K562 (cell line): ENCODE measurements around the gene NDUFAF5. TPM values are rescaled to one million over a fixed set of nuclear protein-coding genes. Genes with fewer than 3 reads are reported as not detected.

Experiments
- ATAC-seq: fragments of 200-7000 bp; cut with Tn5 transposase; 3 replicates; pipeline ENCODE4 v1.9.1; 2020; ENCODE audit warnings: moderate library complexity
- BruUV-seq: library from RNA; stranded (reverse); fragments of 400-500 nt; replicated peaks from 2 replicates; lab custom pipeline; 2021; lab: Mats Ljungman, UMichigan
- CTCF ChIA-PET: fragments of 300-600 bp; formaldehyde crosslinking; extraction: SDS; loops from one replicate; lab custom pipeline; 2021; ENCODE audit warnings: low intra/inter-chr PET ratio; lab: Yijun Ruan, JAX
- POLR2A ChIA-PET: fragments of 300-600, 350-650 bp; sonication (Branson Sonifier 250); formaldehyde crosslinking; extraction: SDS; loops from one replicate; lab custom pipeline; 2021; ENCODE audit warnings: antibody characterized with exemption, inconsistent platforms; lab: Yijun Ruan, JAX
- DNase-seq, 4 experiments: peaks; one replicate each; pipeline versions ENCODE4 v3.0.0 to v3.0.0-alpha.2; 2011 to 2018; ENCODE audit warnings: low spot score in 3 of 4, mixed read lengths in 3 of 4; ENCODE audit errors: extremely low read depth in 1 of 4
- FAIRE-seq: peaks from 2 replicates; lab custom pipeline; 2011; peaks lifted over from hg19 to GRCh38; lab: Jason Lieb, UNC
- H2AFZ ChIP-seq: 2 replicates; pipeline ENCODE4 v1.6.0; 2011; ENCODE audit warnings: low read depth, low read length, control low read depth, inconsistent platforms
- H3K27ac ChIP-seq: fragments of 200-600 bp; 3 replicates; pipeline ENCODE4 v1.8.0; 2011; ENCODE audit warnings: low read depth, mild to moderate bottlenecking, control low read depth, inconsistent platforms, low read length, moderate library complexity, mixed read lengths; ENCODE audit errors: extremely low read depth
- H3K27me3 ChIP-seq, 2 experiments: fragments of 300-600 bp in 1 of 2; 2 replicates in 1 of 2; 3 replicates in 1 of 2; pipeline versions ENCODE4 v1.6.0 to v1.8.0; 2011; ENCODE audit warnings: inconsistent platforms in 2 of 2, low read length in 2 of 2, mild to moderate bottlenecking in 1 of 2, mixed read lengths in 1 of 2, moderate library complexity in 1 of 2; ENCODE audit not compliant: control insufficient read depth in 2 of 2, insufficient read depth in 2 of 2
- H3K36me3 ChIP-seq: fragments of 300-600 bp; 3 replicates; pipeline ENCODE4 v1.8.0; 2011; ENCODE audit warnings: mild to moderate bottlenecking, low read length, inconsistent platforms; ENCODE audit not compliant: control insufficient read depth, insufficient read depth
- H3K4me1 ChIP-seq, 2 experiments: fragments of 200-600 bp in 1 of 2; replicated peaks in 1 of 2; 2 replicates in 1 of 2; 3 replicates in 1 of 2; pipeline versions ENCODE4 v1.5.1 to v1.8.0; 2011; ENCODE audit warnings: inconsistent platforms in 2 of 2, low read length in 2 of 2, mild to moderate bottlenecking in 1 of 2, mixed read lengths in 1 of 2, moderate library complexity in 1 of 2; ENCODE audit not compliant: control insufficient read depth in 2 of 2, insufficient read depth in 2 of 2
- H3K4me2 ChIP-seq: 2 replicates; pipeline ENCODE4 v1.6.1; 2011; ENCODE audit warnings: low read length, control low read depth, inconsistent platforms, mixed read lengths; ENCODE audit not compliant: insufficient read depth
- H3K4me3 ChIP-seq: fragments of 200-600 bp; sonication (generic), shearing (Covaris generic); 2 replicates; pipeline ENCODE4 v1.5.1; 2016; ENCODE audit warnings: control low read depth, inconsistent platforms
- H3K79me2 ChIP-seq: fragments of 200-600 bp; 3 replicates; pipeline ENCODE4 v1.8.0; 2011; ENCODE audit warnings: low read length, inconsistent platforms; ENCODE audit not compliant: control insufficient read depth, insufficient read depth
- H3K9ac ChIP-seq, 2 experiments: 2 replicates each; pipeline versions ENCODE4 v1.6.0 to v1.6.1; 2011; ENCODE audit warnings: low read depth in 2 of 2, low read length in 2 of 2, control low read depth in 1 of 2, inconsistent platforms in 1 of 2, mild to moderate bottlenecking in 1 of 2, mixed read lengths in 1 of 2; ENCODE audit not compliant: insufficient read depth in 1 of 2
- H3K9me1 ChIP-seq: one replicate; pipeline ENCODE4 v1.6.0; 2011; ENCODE audit warnings: inconsistent platforms, mild to moderate bottlenecking, low read length, moderate library complexity; ENCODE audit not compliant: control insufficient read depth, insufficient read depth
- H3K9me3 ChIP-seq: replicated peaks from 2 replicates; pipeline ENCODE4 v1.5.1; 2011; ENCODE audit warnings: low read depth, low read length, inconsistent platforms; ENCODE audit not compliant: control insufficient read depth, insufficient read depth
- H4K20me1 ChIP-seq: replicated peaks from 2 replicates; pipeline ENCODE4 v1.6.1; 2011; ENCODE audit warnings: low read length, inconsistent platforms, mixed read lengths; ENCODE audit not compliant: control insufficient read depth, insufficient read depth
- CBX3 ChIP-seq, 2 experiments: IDR thresholded peaks; 1 replicate in 1 of 2; 2 replicates in 1 of 2; pipeline ENCODE4 v1.6.1; 2012; ENCODE audit warnings: inconsistent platforms in 2 of 2, low read length in 2 of 2, borderline replicate concordance in 1 of 2, control low read depth in 1 of 2
- CEBPG ChIP-seq, 3 experiments: fragments of 200-800 bp in 1 of 3; sonication (Bioruptor generic) in 1 of 3; sonication (generic) in 1 of 3; formaldehyde crosslinking in 1 of 3; IDR thresholded peaks in 2 of 3; conservative IDR thresholded peaks in 1 of 3; 2 replicates each; pipeline versions ENCODE4 v1.6.1 to v1.8.0; 2016 to 2022; ENCODE audit warnings: missing compliant biosample characterization in 2 of 3, missing genetic modification characterization in 2 of 3, mild to moderate bottlenecking in 1 of 3, missing genetic modification reagents in 1 of 3
- EP300 ChIP-seq: IDR thresholded peaks from 2 replicates; pipeline ENCODE4 v1.6.1; 2012; ENCODE audit warnings: low read length, improper control_type of control experiment
- EZH2 ChIP-seq: IDR thresholded peaks from 2 replicates; pipeline ENCODE4 v1.6.1; 2012; ENCODE audit warnings: low read depth, mild to moderate bottlenecking, inconsistent platforms, low read length, borderline replicate concordance
- NR2C1 ChIP-seq, 2 experiments: fragments of 450-650 bp; IDR thresholded peaks; 2 replicates each; pipeline ENCODE4 v1.6.1; 2017; ENCODE audit warnings: mild to moderate bottlenecking in 2 of 2, antibody characterized with exemption in 1 of 2, inconsistent platforms in 1 of 2, missing compliant biosample characterization in 1 of 2, missing genetic modification characterization in 1 of 2
- TCF7L2 ChIP-seq: fragments of 150-350 bp; IDR thresholded peaks from 2 replicates; pipeline ENCODE4 v1.6.1; 2016; ENCODE audit warnings: low read depth, mild to moderate bottlenecking, low read length, moderate library complexity
- ZNF121 ChIP-seq: sonication (generic); formaldehyde crosslinking; conservative IDR thresholded peaks from 2 replicates; pipeline ENCODE4 v1.8.0; 2022; ENCODE audit warnings: missing genetic modification reagents
- WGBS: fragments of 100-300 bp; shearing (Covaris generic); methylation state at CpG from one replicate; pipeline ENCODE4 v1.1.6; 2016; ENCODE audit warnings: low coverage, mixed read lengths; ENCODE audit not compliant: insufficient coverage; ENCODE audit errors: missing lambda C conversion rate; 5-methylcytosine and 5-hydroxymethylcytosine counted together
- in situ Hi-C: fragments of 300-500 bp; cut with MboI; formaldehyde crosslinking; loops from 4 replicates; pipeline ENCODE4 v1.15.0; 2018; ENCODE audit warnings: inconsistent platforms, mixed read lengths
- intact Hi-C: fragments of 100-400 bp; cut with micrococcal nuclease; formaldehyde crosslinking; loops from 2 replicates; pipeline ENCODE4 v1.14.2; 2022
- polyA plus RNA-seq, 8 experiments: library from polyadenylated mRNA; depleted of rRNA in 4 of 8; stranded (reverse) in 5 of 8; unstranded in 3 of 8; fragments of >200 nt; fragmentation: Nextera tagmentation in 2 of 8; fragmentation: Illumina TruSeq in 1 of 8; extraction: Ambion mirVana in 2 of 8; extraction: Trizol in 1 of 8; gene quantifications; 2 replicates each; pipeline versions ENCODE4 v1.2.1 to v1.2.3, GENCODE V29; 2011 to 2014; ENCODE audit warnings: inconsistent platforms in 1 of 8, missing spikeins in 1 of 8
- total RNA-seq, 7 experiments: library from RNA; depleted of rRNA in 6 of 7; stranded (reverse); fragments of >200 nt in 6 of 7; fragmentation: Illumina TruSeq in 2 of 7; extraction: Trizol in 2 of 7; gene quantifications; 2 replicates each; pipeline versions ENCODE4 v1.2.1 to v1.2.3, GENCODE V29; 2011 to 2021; ENCODE audit warnings: low replicate concordance in 1 of 7
- TF ChIP-seq, protein P1 (sequence below): fragments of 450-650 bp; formaldehyde crosslinking; IDR thresholded peaks from 2 replicates; pipeline ENCODE4 v1.4.0; 2022; ENCODE audit warnings: missing genetic modification characterization

Gene NDUFAF5
- total and polyA plus RNA-seq, 9 of the 15 experiments (the other 6 are each of a cell fraction or from before 2014, with no cell fraction given) = 17.2 to 33.1 (median 27.3) TPM

DNA sequence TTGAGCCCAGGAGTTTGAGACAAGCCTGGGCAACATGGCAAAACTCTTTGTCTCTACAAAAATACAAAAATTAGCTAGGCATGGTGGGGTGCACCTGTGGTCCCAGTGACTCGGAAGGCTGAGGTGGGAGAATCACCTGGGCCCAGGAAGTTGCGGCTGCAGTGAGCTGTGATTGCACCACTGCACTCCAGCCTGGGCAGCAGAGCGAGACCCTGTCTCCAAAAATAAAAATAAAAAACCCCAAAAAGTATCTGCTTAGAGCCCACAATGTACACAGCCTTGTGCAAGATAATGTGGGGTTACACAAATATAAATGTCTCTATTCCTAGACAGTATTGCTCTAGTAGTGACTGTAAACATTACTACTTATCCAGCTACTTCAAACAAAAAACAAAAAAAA is 6.0 kb upstream of the NDUFAF5 start:
- BruUV-seq = no TSS peak
- H4K20me1 ChIP-seq = no peaks in the 10 kb centered on the region
- ChIA-PET CTCF (no interaction called here), POLR2A (no interaction called here)
- H3K79me2 ChIP-seq = peaks cover 66% of the 10 kb centered on the region
- no peak overlapping the region for H3K27ac ChIP-seq
- no peak overlapping the region for H3K4me3 ChIP-seq
- H3K36me3 ChIP-seq = peaks cover 82% of the 10 kb centered on the region
- H3K4me1 ChIP-seq = peaks cover 2 to 3% of the 10 kb centered on the region in 2 experiments; a peak in 1 of 5 replicates
- DNase-seq (no peak), FAIRE-seq (no peak), ATAC-seq (no peak)
- in situ Hi-C loops = no loop called here
- no peaks in the 10 kb centered on the region for H3K9me1 ChIP-seq
- H2AFZ ChIP-seq = no peak overlapping the region
- WGBS = 83% methylated on average over 2 of the region's 3 CpGs
- intact Hi-C loops = no loop called here
- H3K9me3 ChIP-seq = no peaks in the 10 kb centered on the region
- no peaks in the 10 kb centered on the region for H3K27me3 ChIP-seq
- no peak overlapping the region for H3K4me2 ChIP-seq
- no peak for TF ChIP-seq EZH2
- TF ChIP-seq, protein P1, sequence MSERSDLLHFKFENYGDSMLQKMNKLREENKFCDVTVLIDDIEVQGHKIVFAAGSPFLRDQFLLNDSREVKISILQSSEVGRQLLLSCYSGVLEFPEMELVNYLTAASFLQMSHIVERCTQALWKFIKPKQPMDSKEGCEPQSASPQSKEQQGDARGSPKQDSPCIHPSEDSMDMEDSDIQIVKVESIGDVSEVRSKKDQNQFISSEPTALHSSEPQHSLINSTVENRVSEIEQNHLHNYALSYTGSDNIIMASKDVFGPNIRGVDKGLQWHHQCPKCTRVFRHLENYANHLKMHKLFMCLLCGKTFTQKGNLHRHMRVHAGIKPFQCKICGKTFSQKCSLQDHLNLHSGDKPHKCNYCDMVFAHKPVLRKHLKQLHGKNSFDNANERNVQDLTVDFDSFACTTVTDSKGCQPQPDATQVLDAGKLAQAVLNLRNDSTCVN (CRISPR knock-in tag) = no peak
- H3K9ac ChIP-seq = no peak overlapping the region

DNA sequence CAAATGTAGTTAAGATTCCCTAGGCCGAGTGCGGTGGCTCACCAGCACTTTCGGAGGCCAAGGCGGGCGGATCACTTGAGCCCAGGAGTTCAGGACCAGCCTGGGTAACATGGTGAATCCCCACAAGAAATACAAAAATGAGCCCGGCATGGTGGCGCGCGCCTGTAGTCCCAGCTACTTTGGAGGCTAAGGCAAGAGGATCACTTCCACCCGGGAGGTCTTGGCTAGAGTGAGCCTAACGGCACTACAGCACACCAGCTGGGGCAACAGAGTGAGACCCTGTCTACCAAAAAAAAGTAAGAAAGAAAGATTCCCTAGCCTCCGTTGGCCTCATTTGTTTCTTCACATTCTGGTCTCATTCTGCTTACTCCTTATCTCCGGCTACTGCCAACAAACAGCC is 1.3 kb upstream of the NDUFAF5 start:
- H3K27ac ChIP-seq = peak overlapping the region; percentile 90
- 8% methylated on average over 2 of the region's 13 CpGs for WGBS
- POLR2A ChIA-PET = interaction anchor here (0.6 kb wide), 1 partner anchor 246 kb away, joined by 3 read pairs; no protein-coding TSS in a partner anchor

More for the DNA sequence above, 1.3 kb upstream of the NDUFAF5 start:
- no peak for ATAC-seq
- Histone ChIP-seq H3K9me3 (no peaks in the 10 kb centered on the region), H3K36me3 (peaks cover 59% of the 10 kb centered on the region), H3K4me3 (peak overlapping the region; percentile 73)
- TF ChIP-seq TCF7L2 (no peak), NR2C1 (IDR thresholded peaks at IDR 0.05) (no peak), NR2C1 (tag; IDR thresholded peaks at IDR 0.05) (no peak), CEBPG (CRISPR knock-in tag; IDR thresholded peaks at IDR 0.05) (no peak), CEBPG (tag; conservative IDR thresholded peaks at IDR 0.05 in 1 of 2, IDR thresholded peaks at IDR 0.05 in 1 of 2) (no peak), EP300 (no peak), CBX3 (IDR thresholded peaks at IDR 0.05; ENCODE audit: borderline replicate concordance in 1 of 2, low read length in 2 of 2) (no peak), ZNF121 (peak; percentile 66)
- TF ChIP-seq, all 486 proteins: peak for 1
- H3K4me2 ChIP-seq = peak overlapping the region; percentile 98
- no peaks in the 10 kb centered on the region for H4K20me1 ChIP-seq
- H3K9ac ChIP-seq = peak overlapping the region; percentile 83 to 84
- intact Hi-C loops (loop anchor here (5.0 kb wide), 1 partner anchor 129 kb away; no protein-coding TSS in a partner anchor), in situ Hi-C loops (no loop called here)
- H3K9me1 ChIP-seq = no peaks in the 10 kb centered on the region
- FAIRE-seq (no peak), DNase-seq (no peak)
- peaks cover 93% of the 10 kb centered on the region for H3K79me2 ChIP-seq
- BruUV-seq = no TSS peak
- H3K27me3 ChIP-seq = no peaks in the 10 kb centered on the region
- CTCF ChIA-PET = no interaction called here
- H2AFZ ChIP-seq = no peak overlapping the region
- peaks cover 3 to 5% of the 10 kb centered on the region in 2 experiments; a peak in 3 of 5 replicates for H3K4me1 ChIP-seq
